Adipocyte (in vitro differentiated cells): ENCODE data around the gene MNAT1.

Experiments used
- DNase-seq: peaks from one replicate; pipeline ENCODE4 v3.0.0-alpha.2; 2015; ENCODE audit warnings: low read depth
- H3K27me3 ChIP-seq: replicated peaks from 2 replicates; pipeline ENCODE4 v1.7.0; 2013; ENCODE audit warnings: mild to moderate bottlenecking, low read length, moderate library complexity; ENCODE audit not compliant: control insufficient read depth, insufficient read depth
- H3K36me3 ChIP-seq: 2 replicates; pipeline ENCODE4 v1.7.0; 2013; ENCODE audit warnings: low read length, mild to moderate bottlenecking, moderate library complexity; ENCODE audit not compliant: control insufficient read depth, insufficient read depth, severe bottlenecking
- H3K4me1 ChIP-seq: 2 replicates; pipeline ENCODE4 v1.7.0; 2013; ENCODE audit warnings: mild to moderate bottlenecking, low read length, moderate library complexity; ENCODE audit not compliant: control insufficient read depth, insufficient read depth
- H3K4me3 ChIP-seq: 2 replicates; pipeline ENCODE4 v1.7.0; 2013; ENCODE audit warnings: mild to moderate bottlenecking, low read length, moderate library complexity
- H3K9ac ChIP-seq: 2 replicates; pipeline ENCODE4 v1.7.0; 2013; ENCODE audit warnings: mild to moderate bottlenecking, low read length, moderate library complexity
- H3K9me3 ChIP-seq: 2 replicates; pipeline ENCODE4 v1.7.0; 2013; ENCODE audit warnings: mild to moderate bottlenecking, low read length, moderate library complexity; ENCODE audit not compliant: control insufficient read depth

MNAT1 gene

GRCh38 chr14:60970146-60970545 is 235.6 kb downstream of the MNAT1 start:
- peaks cover 22% of the 10 kb centered on the region for H3K36me3 ChIP-seq
- H3K9ac ChIP-seq = no peak overlapping the region
- DNase-seq = no peak
- H3K27me3 ChIP-seq = no peaks in the 10 kb centered on the region
- H3K4me1 ChIP-seq = peaks cover 7% of the 10 kb centered on the region
- no peaks in the 10 kb centered on the region for H3K9me3 ChIP-seq
- H3K4me3 ChIP-seq = no peak overlapping the region

GRCh38 chr14:60971271-60971670 is 236.7 kb downstream of the MNAT1 start:
- no peak for DNase-seq
- no peak overlapping the region for H3K9ac ChIP-seq
- H3K9me3 ChIP-seq = no peaks in the 10 kb centered on the region
- no peaks in the 10 kb centered on the region for H3K27me3 ChIP-seq
- H3K36me3 ChIP-seq = peaks cover 33% of the 10 kb centered on the region
- no peak overlapping the region for H3K4me3 ChIP-seq
- no peaks in the 10 kb centered on the region for H3K4me1 ChIP-seq

GRCh38 chr14:60972295-60972694 is 237.7 kb downstream of the MNAT1 start:
- no peaks in the 10 kb centered on the region for H3K27me3 ChIP-seq
- H3K4me3 ChIP-seq = no peak overlapping the region
- no peak overlapping the region for H3K9ac ChIP-seq
- no peaks in the 10 kb centered on the region for H3K4me1 ChIP-seq
- no peak for DNase-seq
- peaks cover 36% of the 10 kb centered on the region for H3K36me3 ChIP-seq
- H3K9me3 ChIP-seq = no peaks in the 10 kb centered on the region

- Histone ChIP-seq H3K4me1 (peaks cover 4% of the 10 kb centered on the region), H3K9ac (no peak overlapping the region), H3K36me3 (peaks cover 36% of the 10 kb centered on the region), H3K27me3 (no peaks in the 10 kb centered on the region), H3K4me3 (no peak overlapping the region), H3K9me3 (no peaks in the 10 kb centered on the region)
- no peak for DNase-seq
Measured at GRCh38 chr14:60973070-60973469, 238.5 kb downstream of the MNAT1 start.

- no peak overlapping the region for H3K9ac ChIP-seq
- DNase-seq = no peak
- H3K36me3 ChIP-seq = peaks cover 44% of the 10 kb centered on the region
- no peaks in the 10 kb centered on the region for H3K9me3 ChIP-seq
- H3K4me3 ChIP-seq = no peak overlapping the region
- no peaks in the 10 kb centered on the region for H3K27me3 ChIP-seq
- H3K4me1 ChIP-seq = peaks cover 11% of the 10 kb centered on the region
Measured at GRCh38 chr14:60974090-60974651, 239.6 kb downstream of the MNAT1 start.

GRCh38 chr14:60975551-60975950 is 241.0 kb downstream of the MNAT1 start:
- H3K27me3 ChIP-seq = no peaks in the 10 kb centered on the region

GRCh38 chr14:60977847-60978246 is 243.3 kb downstream of the MNAT1 start:
- Histone ChIP-seq H3K27me3 (no peaks in the 10 kb centered on the region), H3K4me3 (no peak overlapping the region), H3K9me3 (no peaks in the 10 kb centered on the region)

More at GRCh38 chr14:60975551-60975950, 241.0 kb downstream of the MNAT1 start:
- no peak overlapping the region for H3K4me3 ChIP-seq
- peaks cover 21% of the 10 kb centered on the region for H3K4me1 ChIP-seq
- DNase-seq = no peak
- no peak overlapping the region for H3K9ac ChIP-seq
- H3K9me3 ChIP-seq = no peaks in the 10 kb centered on the region
- peaks cover 46% of the 10 kb centered on the region for H3K36me3 ChIP-seq

GRCh38 chr14:60980811-60981632 is 246.5 kb downstream of the MNAT1 start, which contains the start of the genes SLC38A6 and TRMT5:
Gene SLC38A6, plus strand, starts transcription at chr14:60981245. Its CDS starts 33 bp downstream, at chr14:60981278.
Gene TRMT5, minus strand, starts transcription at chr14:60981079. Its CDS starts 106 bp downstream, at chr14:60980973.
- peak within 1 kb of the TSS; percentile 93 for H3K4me3 ChIP-seq
- peak; percentile 98 for DNase-seq
- H3K9me3 ChIP-seq = no peaks in the 10 kb centered on the region
- H3K9ac ChIP-seq = peak within 1 kb of the TSS; percentile 94
- H3K27me3 ChIP-seq = no peaks in the 10 kb centered on the region
- H3K36me3 ChIP-seq = peaks cover 35% of the 10 kb centered on the region
- H3K4me1 ChIP-seq = peaks cover 32% of the 10 kb centered on the region

More at GRCh38 chr14:60977847-60978246, 243.3 kb downstream of the MNAT1 start:
- Histone ChIP-seq H3K4me1 (peaks cover 28% of the 10 kb centered on the region), H3K9ac (no peak overlapping the region), H3K36me3 (peaks cover 46% of the 10 kb centered on the region)
- no peak for DNase-seq

- Histone ChIP-seq H3K4me3 (peak overlapping the region; percentile 93), H3K9me3 (no peaks in the 10 kb centered on the region), H3K27me3 (no peaks in the 10 kb centered on the region), H3K36me3 (peaks cover 37% of the 10 kb centered on the region), H3K4me1 (peaks cover 32% of the 10 kb centered on the region), H3K9ac (peak overlapping the region; percentile 94)
- DNase-seq = peak; percentile 77
Measured at GRCh38 chr14:60981633-60982455, 247.3 kb downstream of the MNAT1 start.

GRCh38 chr14:60984196-60984595 is 249.6 kb downstream of the MNAT1 start:
- Histone ChIP-seq H3K4me1 (peaks cover 24% of the 10 kb centered on the region), H3K9ac (no peak overlapping the region), H3K4me3 (no peak overlapping the region), H3K27me3 (no peaks in the 10 kb centered on the region), H3K36me3 (peaks cover 51% of the 10 kb centered on the region), H3K9me3 (no peaks in the 10 kb centered on the region)
- no peak for DNase-seq

- Histone ChIP-seq H3K9me3 (no peaks in the 10 kb centered on the region), H3K27me3 (no peaks in the 10 kb centered on the region), H3K9ac (no peak overlapping the region), H3K4me1 (peaks cover 22% of the 10 kb centered on the region), H3K36me3 (peaks cover 64% of the 10 kb centered on the region), H3K4me3 (no peak overlapping the region)
- no peak for DNase-seq
Measured at GRCh38 chr14:60986500-60986899, 251.9 kb downstream of the MNAT1 start.
